Left kidney (tissue), 2 donors: Measurements from ENCODE around the gene PPP1CA. TPM values are rescaled to one million over a fixed set of nuclear protein-coding genes. Genes with fewer than 3 reads are reported as not detected.

Experiments
- DNase-seq: peaks from one replicate; pipeline ENCODE4 v3.0.0-alpha.2; 2013
- polyA plus RNA-seq: library from polyadenylated mRNA; unstranded; fragments of 120-200 nt; gene quantifications from one replicate; pipeline ENCODE4 v1.2.1, GENCODE V29; 2013; ENCODE audit not compliant: insufficient read length

PPP1CA gene
- polyA plus RNA-seq, 1 donor, result 154 TPM

GRCh38 chr11:67387069-67387468 is 14.6 kb downstream of the PPP1CA start:
- no peak for DNase-seq

- DNase-seq, result no peak
Measured at GRCh38 chr11:67384851-67385366, 16.7 kb downstream of the PPP1CA start.

- peak; percentile 68 for DNase-seq
Measured at GRCh38 chr11:67382276-67383136, 19.2 kb downstream of the PPP1CA start.

GRCh38 chr11:67381244-67381972 is 20.2 kb downstream of the PPP1CA start:
- DNase-seq, result no peak

GRCh38 chr11:67379061-67380058 is 22.3 kb downstream of the PPP1CA start:
- no peak for DNase-seq

GRCh38 chr11:67378544-67378943 is 23.1 kb downstream of the PPP1CA start:
- DNase-seq, result no peak

GRCh38 chr11:67376873-67377808 is 24.5 kb downstream of the PPP1CA start:
- no peak for DNase-seq

GRCh38 chr11:67376063-67376820 is 25.4 kb downstream of the PPP1CA start:
- DNase-seq, result no peak

- no peak for DNase-seq
Measured at GRCh38 chr11:67375320-67376055, 26.2 kb downstream of the PPP1CA start.

- DNase-seq, result no peak
Measured at GRCh38 chr11:67374571-67375281, 26.9 kb downstream of the PPP1CA start.

GRCh38 chr11:67373648-67374570 is 27.7 kb downstream of the PPP1CA start:
- peak; percentile 72 for DNase-seq

- DNase-seq, result peak; percentile 70
Measured at GRCh38 chr11:67372993-67373647, 28.5 kb downstream of the PPP1CA start, which contains the start of gene CLCF1. Gene CLCF1, minus strand, starts transcription at chr11:67373598. Its CDS starts 59 bp downstream, at chr11:67373539.

- DNase-seq, result no peak
Measured at GRCh38 chr11:67372321-67372992, 29.2 kb downstream of the PPP1CA start.

- no peak for DNase-seq
Measured at GRCh38 chr11:67371911-67372320, 29.7 kb downstream of the PPP1CA start.

GRCh38 chr11:67371189-67371910 is 30.3 kb downstream of the PPP1CA start:
- DNase-seq, result no peak
